Measurements from ENCODE around the gene MESD. TPM values are rescaled to one million over a fixed set of nuclear protein-coding genes. Genes with fewer than 3 reads are reported as not detected.

MESD gene
- total RNA-seq, 1 donor from 2014 or later = 21.0 TPM

GRCh38 chr15:80942266-80942665 lies 47.4 kb downstream of the MESD start:
- DNase-seq (ENCODE audit: extremely low read depth, low read depth, low spot score) = no peak

GRCh38 chr15:80940851-80941250 lies 48.8 kb downstream of the MESD start:
- no peak for DNase-seq (ENCODE audit: extremely low read depth, low read depth, low spot score)

GRCh38 chr15:80940331-80940730 lies 49.3 kb downstream of the MESD start:
- DNase-seq (ENCODE audit: extremely low read depth, low read depth, low spot score) = no peak

GRCh38 chr15:80939216-80939615 lies 50.4 kb downstream of the MESD start:
- no peak for DNase-seq (ENCODE audit: extremely low read depth, low read depth, low spot score)

- DNase-seq (ENCODE audit: extremely low read depth, low read depth, low spot score) = no peak
These were observed 51.9 kb downstream of the MESD start for GRCh38 chr15:80937718-80938117.

GRCh38 chr15:80936288-80937078 lies 53.1 kb downstream of the MESD start:
- DNase-seq (ENCODE audit: extremely low read depth, low read depth, low spot score) = no peak

GRCh38 chr15:80934761-80935221 lies 54.8 kb downstream of the MESD start:
- DNase-seq (ENCODE audit: extremely low read depth, low read depth, low spot score) = peak; percentile 12

- DNase-seq (ENCODE audit: extremely low read depth, low read depth, low spot score) = no peak
These were observed 56.6 kb downstream of the MESD start for GRCh38 chr15:80932989-80933388.

- DNase-seq (ENCODE audit: extremely low read depth, low read depth, low spot score) = no peak
These were observed 57.2 kb downstream of the MESD start for GRCh38 chr15:80932513-80932815.

- DNase-seq (ENCODE audit: extremely low read depth, low read depth, low spot score) = no peak
These were observed 57.7 kb downstream of the MESD start for GRCh38 chr15:80931721-80932512.

- DNase-seq (ENCODE audit: extremely low read depth, low read depth, low spot score) = no peak
These were observed 58.4 kb downstream of the MESD start for GRCh38 chr15:80931191-80931590.

- no peak for DNase-seq (ENCODE audit: extremely low read depth, low read depth, low spot score)
These were observed 59.9 kb downstream of the MESD start for GRCh38 chr15:80929689-80930088.

GRCh38 chr15:80929225-80929624 lies 60.4 kb downstream of the MESD start:
- DNase-seq (ENCODE audit: extremely low read depth, low read depth, low spot score) = no peak

- DNase-seq (ENCODE audit: extremely low read depth, low read depth, low spot score) = no peak
These were observed 63.5 kb downstream of the MESD start for GRCh38 chr15:80926126-80926525.

GRCh38 chr15:80925597-80926059 lies 64.0 kb downstream of the MESD start:
- no peak for DNase-seq (ENCODE audit: extremely low read depth, low read depth, low spot score)

GRCh38 chr15:80924278-80924677 lies 65.3 kb downstream of the MESD start:
- no peak for DNase-seq (ENCODE audit: extremely low read depth, low read depth, low spot score)

- DNase-seq (ENCODE audit: extremely low read depth, low read depth, low spot score) = no peak
These were observed 66.0 kb downstream of the MESD start for GRCh38 chr15:80923668-80924067.

- DNase-seq (ENCODE audit: extremely low read depth, low read depth, low spot score) = no peak
These were observed 67.7 kb downstream of the MESD start for GRCh38 chr15:80921736-80922410.

GRCh38 chr15:80920271-80920699 lies 69.3 kb downstream of the MESD start:
- no peak for DNase-seq (ENCODE audit: extremely low read depth, low read depth, low spot score)

GRCh38 chr15:80918196-80918783 lies 71.3 kb downstream of the MESD start:
- no peak for DNase-seq (ENCODE audit: extremely low read depth, low read depth, low spot score)

GRCh38 chr15:80916056-80916455 lies 73.6 kb downstream of the MESD start:
- no peak for DNase-seq (ENCODE audit: extremely low read depth, low read depth, low spot score)

Data from glomerular endothelial cell (primary cell).